Esophagus squamous epithelium (tissue), 4 donors: ENCODE measurements around the gene STAM.

Experiments
- POLR2A ChIP-seq, 4 donors: fragments of 450-650 bp; IDR thresholded peaks; one replicate each; pipeline ENCODE4 v1.6.1; 2017; ENCODE audit warnings: antibody characterized with exemption in 4 of 4, mild to moderate bottlenecking in 4 of 4, moderate library complexity in 3 of 4
- TF ChIP-seq, protein P1 (sequence below), 6 experiments: fragments of 450-650 bp in 4 of 6; fragments of 200-600 bp in 2 of 6; sonication (generic) in 2 of 6; IDR thresholded peaks; one replicate each; pipeline ENCODE4 v1.5.1; 2016 to 2019; ENCODE audit warnings: antibody characterized with exemption in 6 of 6, mild to moderate bottlenecking in 4 of 6, moderate library complexity in 4 of 6

DNA sequence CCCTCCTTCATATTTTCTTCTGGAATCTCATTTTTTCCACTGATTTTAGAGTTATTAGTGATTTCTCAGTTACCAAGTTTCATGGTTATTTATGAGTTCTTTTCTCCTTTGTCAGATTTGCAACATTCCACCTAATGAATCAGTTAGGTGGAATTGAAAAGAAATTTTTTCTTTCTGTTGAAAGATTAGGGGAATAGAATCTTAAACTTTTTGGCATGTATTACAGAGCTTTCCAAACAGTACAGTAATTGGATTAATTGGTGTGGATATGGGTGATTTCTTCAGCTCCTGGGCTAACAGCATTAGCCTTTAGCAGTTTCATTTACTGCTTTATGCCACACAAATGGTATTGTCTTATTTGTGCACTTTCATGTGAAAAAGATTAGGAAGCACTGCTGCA is 17.0 kb downstream of the STAM start:
- TF ChIP-seq, protein P1, sequence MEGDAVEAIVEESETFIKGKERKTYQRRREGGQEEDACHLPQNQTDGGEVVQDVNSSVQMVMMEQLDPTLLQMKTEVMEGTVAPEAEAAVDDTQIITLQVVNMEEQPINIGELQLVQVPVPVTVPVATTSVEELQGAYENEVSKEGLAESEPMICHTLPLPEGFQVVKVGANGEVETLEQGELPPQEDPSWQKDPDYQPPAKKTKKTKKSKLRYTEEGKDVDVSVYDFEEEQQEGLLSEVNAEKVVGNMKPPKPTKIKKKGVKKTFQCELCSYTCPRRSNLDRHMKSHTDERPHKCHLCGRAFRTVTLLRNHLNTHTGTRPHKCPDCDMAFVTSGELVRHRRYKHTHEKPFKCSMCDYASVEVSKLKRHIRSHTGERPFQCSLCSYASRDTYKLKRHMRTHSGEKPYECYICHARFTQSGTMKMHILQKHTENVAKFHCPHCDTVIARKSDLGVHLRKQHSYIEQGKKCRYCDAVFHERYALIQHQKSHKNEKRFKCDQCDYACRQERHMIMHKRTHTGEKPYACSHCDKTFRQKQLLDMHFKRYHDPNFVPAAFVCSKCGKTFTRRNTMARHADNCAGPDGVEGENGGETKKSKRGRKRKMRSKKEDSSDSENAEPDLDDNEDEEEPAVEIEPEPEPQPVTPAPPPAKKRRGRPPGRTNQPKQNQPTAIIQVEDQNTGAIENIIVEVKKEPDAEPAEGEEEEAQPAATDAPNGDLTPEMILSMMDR (IDR thresholded peaks at IDR 0.05) = no peak
- no peak for TF ChIP-seq POLR2A (IDR thresholded peaks at IDR 0.05)
